WTC11 (cell line): ENCODE measurements around the gene MAPRE2. TPM values are rescaled to one million over a fixed set of nuclear protein-coding genes. Genes with fewer than 3 reads are reported as not detected.

Source experiments
- ATAC-seq: fragments of 200-7000 bp; cut with Tn5 transposase; 2 replicates; pipeline ENCODE4 v1.10.0; 2021; ENCODE audit warnings: mild to moderate bottlenecking, moderate library complexity
- CTCF ChIA-PET: fragments of 300-600 bp; sonication (Branson Sonifier 250); formaldehyde crosslinking; loops from one replicate; lab custom pipeline; 2021; ENCODE audit warnings: antibody characterized with exemption; lab: Charles Lee
- POLR2A ChIA-PET: fragments of 350-600 bp; sonication (Branson Sonifier 250); formaldehyde crosslinking; loops from one replicate; lab custom pipeline; 2021; ENCODE audit warnings: antibody characterized with exemption; lab: Charles Lee
- DNase-seq: peaks from one replicate; pipeline ENCODE4 v3.0.0; 2021; ENCODE audit warnings: low spot score
- H3K27ac Mint-ChIP-seq: 2 replicates; pipeline ENCODE4 v1.8.0; 2021; ENCODE audit warnings: mixed read lengths
- H3K27me3 Mint-ChIP-seq: 2 replicates; pipeline ENCODE4 v1.8.0; 2021; ENCODE audit warnings: low read depth, mild to moderate bottlenecking, moderate library complexity, mixed read lengths
- H3K36me3 Mint-ChIP-seq: 2 replicates; pipeline ENCODE4 v1.8.0; 2021; ENCODE audit warnings: mixed read lengths
- H3K4me1 Mint-ChIP-seq: 2 replicates; pipeline ENCODE4 v1.8.0; 2022; ENCODE audit warnings: mixed read lengths
- H3K4me3 Mint-ChIP-seq: 2 replicates; pipeline ENCODE4 v1.8.0; 2021; ENCODE audit warnings: mild to moderate bottlenecking, moderate library complexity, mixed read lengths
- H3K9me3 Mint-ChIP-seq: 2 replicates; pipeline ENCODE4 v1.8.0; 2021; ENCODE audit warnings: mixed read lengths
- AFF4 ChIP-seq: sonication (generic); formaldehyde crosslinking; IDR thresholded peaks from 2 replicates; pipeline ENCODE4 v1.8.1; 2023; ENCODE audit warnings: mild to moderate bottlenecking, missing genetic modification reagents, borderline replicate concordance
- AR ChIP-seq: fragments of 250-450 bp; sonication (Bioruptor Pico); IDR thresholded peaks from 2 replicates; pipeline ENCODE4 v1.9.0; 2021; ENCODE audit warnings: mild to moderate bottlenecking
- ATF2 ChIP-seq: sonication (generic); formaldehyde crosslinking; IDR thresholded peaks from 2 replicates; pipeline ENCODE4 v1.8.1; 2022; ENCODE audit warnings: low read depth, missing genetic modification reagents, borderline replicate concordance
- CBFB ChIP-seq: sonication (generic); formaldehyde crosslinking; IDR thresholded peaks from 2 replicates; pipeline ENCODE4 v1.8.1; 2022; ENCODE audit warnings: mild to moderate bottlenecking, low read depth, missing genetic modification reagents
- ELF4 ChIP-seq: sonication (generic); formaldehyde crosslinking; IDR thresholded peaks from 2 replicates; pipeline ENCODE4 v1.8.1; 2022; ENCODE audit warnings: low read depth, mild to moderate bottlenecking, moderate library complexity, missing genetic modification reagents
- GABPB1 ChIP-seq: sonication (generic); formaldehyde crosslinking; IDR thresholded peaks from 2 replicates; pipeline ENCODE4 v1.8.1; 2023; ENCODE audit warnings: mild to moderate bottlenecking, missing genetic modification reagents
- KAT7 ChIP-seq: sonication (generic); formaldehyde crosslinking; IDR thresholded peaks from 2 replicates; pipeline ENCODE4 v1.8.1; 2023; ENCODE audit warnings: missing genetic modification reagents, mild to moderate bottlenecking, borderline replicate concordance
- NR1H2 ChIP-seq: sonication (generic); formaldehyde crosslinking; IDR thresholded peaks from 2 replicates; pipeline ENCODE4 v1.9.0; 2021; ENCODE audit warnings: mild to moderate bottlenecking, moderate library complexity, missing genetic modification reagents
- NR2C2 ChIP-seq: sonication (generic); formaldehyde crosslinking; IDR thresholded peaks from 2 replicates; pipeline ENCODE4 v1.8.0; 2022; ENCODE audit warnings: mild to moderate bottlenecking, missing genetic modification reagents
- PRRX2 ChIP-seq: fragments of 250-450 bp; sonication (Bioruptor Pico); IDR thresholded peaks from 2 replicates; pipeline ENCODE4 v1.8.0; 2021; ENCODE audit warnings: mild to moderate bottlenecking
- RELA ChIP-seq: sonication (generic); formaldehyde crosslinking; IDR thresholded peaks from 2 replicates; pipeline ENCODE4 v1.8.1; 2022; ENCODE audit warnings: missing genetic modification reagents, mild to moderate bottlenecking, borderline replicate concordance
- RORB ChIP-seq: fragments of 250-450 bp; sonication (Bioruptor Pico); IDR thresholded peaks from 2 replicates; pipeline ENCODE4 v1.9.0; 2021; ENCODE audit warnings: mild to moderate bottlenecking
- TCF7 ChIP-seq: sonication (generic); formaldehyde crosslinking; IDR thresholded peaks from 2 replicates; pipeline ENCODE4 v1.8.0; 2022; ENCODE audit warnings: mild to moderate bottlenecking, low read depth, missing genetic modification reagents, moderate library complexity
- TP53 ChIP-seq: sonication (generic); formaldehyde crosslinking; IDR thresholded peaks from 2 replicates; pipeline ENCODE4 v1.8.1; 2023; ENCODE audit warnings: mild to moderate bottlenecking, missing genetic modification reagents
- ZNF138 ChIP-seq: sonication (generic); formaldehyde crosslinking; conservative IDR thresholded peaks from 2 replicates; pipeline ENCODE4 v1.8.1; 2022; ENCODE audit warnings: mild to moderate bottlenecking, moderate library complexity, missing genetic modification reagents
- ZNF317 ChIP-seq: sonication (generic); formaldehyde crosslinking; IDR thresholded peaks from 2 replicates; pipeline ENCODE4 v1.8.1; 2023; ENCODE audit warnings: low read depth, mild to moderate bottlenecking, moderate library complexity, missing genetic modification reagents, borderline replicate concordance
- ZNF396 ChIP-seq: fragments of 250-450 bp; sonication (Bioruptor Pico); IDR thresholded peaks from 2 replicates; pipeline ENCODE4 v1.8.0; 2021; ENCODE audit warnings: mild to moderate bottlenecking, moderate library complexity, borderline replicate concordance
- ZNF416 ChIP-seq: fragments of 250-450 bp; sonication (Bioruptor Pico); IDR thresholded peaks from 2 replicates; pipeline ENCODE4 v1.9.0; 2021; ENCODE audit warnings: mild to moderate bottlenecking, inconsistent platforms
- ZNF423 ChIP-seq: fragments of 250-450 bp; sonication (Bioruptor Pico); IDR thresholded peaks from 2 replicates; pipeline ENCODE4 v2.1.2; 2022; ENCODE audit warnings: mild to moderate bottlenecking, moderate library complexity
- total RNA-seq: library from RNA; stranded (reverse); gene quantifications from 3 replicates; pipeline ENCODE4 v1.2.3, GENCODE V29; 2021
- TF ChIP-seq, protein P1 (sequence below): sonication (generic); formaldehyde crosslinking; conservative IDR thresholded peaks from 2 replicates; pipeline ENCODE4 v1.8.1; 2023; ENCODE audit warnings: mild to moderate bottlenecking, low read depth, missing genetic modification reagents, moderate library complexity

Gene MAPRE2
- total RNA-seq, 1 experiment from 2014 or later: 20.4 TPM

GRCh38 chr18:35099911-35100310 is 58.7 kb downstream of the MAPRE2 start (continued):
- TF ChIP-seq ATF2 (CRISPR knock-in tag) (no peak), ZNF416 (no peak), NR2C2 (CRISPR knock-in tag) (no peak), TCF7 (no peak), TP53 (CRISPR knock-in tag) (no peak), ELF4 (no peak), RELA (CRISPR knock-in tag) (no peak)

GRCh38 chr18:35104391-35105051 is 63.3 kb downstream of the MAPRE2 start:
- no peak overlapping the region for H3K27ac Mint-ChIP-seq
- no peak for TF ChIP-seq RORB (CRISPR knock-in tag)
- TF ChIP-seq, protein P1, sequence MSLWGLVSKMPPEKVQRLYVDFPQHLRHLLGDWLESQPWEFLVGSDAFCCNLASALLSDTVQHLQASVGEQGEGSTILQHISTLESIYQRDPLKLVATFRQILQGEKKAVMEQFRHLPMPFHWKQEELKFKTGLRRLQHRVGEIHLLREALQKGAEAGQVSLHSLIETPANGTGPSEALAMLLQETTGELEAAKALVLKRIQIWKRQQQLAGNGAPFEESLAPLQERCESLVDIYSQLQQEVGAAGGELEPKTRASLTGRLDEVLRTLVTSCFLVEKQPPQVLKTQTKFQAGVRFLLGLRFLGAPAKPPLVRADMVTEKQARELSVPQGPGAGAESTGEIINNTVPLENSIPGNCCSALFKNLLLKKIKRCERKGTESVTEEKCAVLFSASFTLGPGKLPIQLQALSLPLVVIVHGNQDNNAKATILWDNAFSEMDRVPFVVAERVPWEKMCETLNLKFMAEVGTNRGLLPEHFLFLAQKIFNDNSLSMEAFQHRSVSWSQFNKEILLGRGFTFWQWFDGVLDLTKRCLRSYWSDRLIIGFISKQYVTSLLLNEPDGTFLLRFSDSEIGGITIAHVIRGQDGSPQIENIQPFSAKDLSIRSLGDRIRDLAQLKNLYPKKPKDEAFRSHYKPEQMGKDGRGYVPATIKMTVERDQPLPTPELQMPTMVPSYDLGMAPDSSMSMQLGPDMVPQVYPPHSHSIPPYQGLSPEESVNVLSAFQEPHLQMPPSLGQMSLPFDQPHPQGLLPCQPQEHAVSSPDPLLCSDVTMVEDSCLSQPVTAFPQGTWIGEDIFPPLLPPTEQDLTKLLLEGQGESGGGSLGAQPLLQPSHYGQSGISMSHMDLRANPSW (CRISPR knock-in tag): no peak
- no peak for TF ChIP-seq ZNF317 (CRISPR knock-in tag)
- TF ChIP-seq GABPB1 (CRISPR knock-in tag): no peak
- TF ChIP-seq KAT7 (CRISPR knock-in tag): no peak
- TF ChIP-seq NR1H2 (CRISPR knock-in tag): no peak
- TF ChIP-seq TP53 (CRISPR knock-in tag): no peak
- TF ChIP-seq, all 79 proteins: peak for 0
- H3K4me1 Mint-ChIP-seq: no peaks in the 10 kb centered on the region
- H3K36me3 Mint-ChIP-seq: no peaks in the 10 kb centered on the region
- no peak for DNase-seq
- no peak for ATAC-seq
- peaks cover 4% of the 10 kb centered on the region for H3K9me3 Mint-ChIP-seq
- no peak overlapping the region for H3K4me3 Mint-ChIP-seq
- POLR2A ChIA-PET: no interaction called here
- CTCF ChIA-PET: no interaction called here
- H3K27me3 Mint-ChIP-seq: no peaks in the 10 kb centered on the region

- DNase-seq (no peak), ATAC-seq (no peak)
- H3K36me3 Mint-ChIP-seq: no peaks in the 10 kb centered on the region
- H3K27ac Mint-ChIP-seq: no peak overlapping the region
- CTCF ChIA-PET: interaction anchor here (0.9 kb wide), 1 partner anchor 16 kb away, joined by 3 read pairs; no protein-coding TSS in a partner anchor
- peaks cover 7% of the 10 kb centered on the region for H3K9me3 Mint-ChIP-seq
- POLR2A ChIA-PET: no interaction called here
- H3K4me1 Mint-ChIP-seq: no peaks in the 10 kb centered on the region
- H3K27me3 Mint-ChIP-seq: no peaks in the 10 kb centered on the region
- H3K4me3 Mint-ChIP-seq: no peak overlapping the region
- no peak for TF ChIP-seq ZNF396
- TF ChIP-seq PRRX2 (CRISPR knock-in tag): no peak
- no peak for TF ChIP-seq AFF4 (CRISPR knock-in tag)
- TF ChIP-seq ZNF423 (CRISPR knock-in tag): no peak
- no peak for TF ChIP-seq AR (CRISPR knock-in tag)
- TF ChIP-seq ELF4: no peak
- TF ChIP-seq CBFB (CRISPR knock-in tag): no peak
- no peak for TF ChIP-seq ZNF138
These were observed 65.0 kb downstream of the MAPRE2 start for GRCh38 chr18:35106013-35106844.
